ENCODE measurements around the gene ELAC1.

DNA sequence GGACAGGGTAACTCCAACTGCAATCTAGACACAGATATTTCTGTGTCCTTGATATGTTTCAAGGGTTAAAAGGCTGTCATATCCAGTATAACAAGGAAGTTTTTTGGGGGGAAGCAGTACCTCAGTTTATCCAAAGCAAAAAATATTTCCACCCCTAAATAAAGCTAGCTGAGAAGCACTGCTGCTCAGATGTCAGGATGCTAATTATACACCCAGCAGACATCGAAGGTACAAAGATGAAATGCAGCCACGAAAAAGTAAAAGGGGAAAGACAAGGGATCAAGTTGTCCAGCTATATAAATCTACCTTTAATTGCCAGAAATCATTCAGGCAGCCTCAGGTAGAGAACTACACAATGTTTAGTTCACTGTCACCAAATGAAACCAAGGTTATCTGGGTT is 26.2 kb downstream of the ELAC1 start:
- TF ChIP-seq, protein P1, sequence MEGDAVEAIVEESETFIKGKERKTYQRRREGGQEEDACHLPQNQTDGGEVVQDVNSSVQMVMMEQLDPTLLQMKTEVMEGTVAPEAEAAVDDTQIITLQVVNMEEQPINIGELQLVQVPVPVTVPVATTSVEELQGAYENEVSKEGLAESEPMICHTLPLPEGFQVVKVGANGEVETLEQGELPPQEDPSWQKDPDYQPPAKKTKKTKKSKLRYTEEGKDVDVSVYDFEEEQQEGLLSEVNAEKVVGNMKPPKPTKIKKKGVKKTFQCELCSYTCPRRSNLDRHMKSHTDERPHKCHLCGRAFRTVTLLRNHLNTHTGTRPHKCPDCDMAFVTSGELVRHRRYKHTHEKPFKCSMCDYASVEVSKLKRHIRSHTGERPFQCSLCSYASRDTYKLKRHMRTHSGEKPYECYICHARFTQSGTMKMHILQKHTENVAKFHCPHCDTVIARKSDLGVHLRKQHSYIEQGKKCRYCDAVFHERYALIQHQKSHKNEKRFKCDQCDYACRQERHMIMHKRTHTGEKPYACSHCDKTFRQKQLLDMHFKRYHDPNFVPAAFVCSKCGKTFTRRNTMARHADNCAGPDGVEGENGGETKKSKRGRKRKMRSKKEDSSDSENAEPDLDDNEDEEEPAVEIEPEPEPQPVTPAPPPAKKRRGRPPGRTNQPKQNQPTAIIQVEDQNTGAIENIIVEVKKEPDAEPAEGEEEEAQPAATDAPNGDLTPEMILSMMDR (IDR thresholded peaks at IDR 0.05; ENCODE audit: low read depth, low read length): no peak
- no peak for TF ChIP-seq EZH2phosphoT487 (IDR thresholded peaks at IDR 0.05; ENCODE audit: low read depth)
